Activated naive CD4-positive, alpha-beta T cell treated with anti-CD3 and anti-CD28 coated beads, Interleukin-2, amount 50 U/mL, for 24 hours (primary cell): ENCODE data around the gene CAPG.
"Not testable (repeated sequence)": the region's sequence is repeated elsewhere in the genome, so short reads cannot be mapped to it uniquely, and the experiment has no call there.

ENCODE experiments used
- H3K27ac Mint-ChIP-seq: one replicate; pipeline ENCODE4 v1.8.0; 2021; ENCODE audit warnings: mild to moderate bottlenecking, mixed read lengths
- H3K27me3 Mint-ChIP-seq: one replicate; pipeline ENCODE4 v1.8.0; 2021; ENCODE audit warnings: mixed read lengths
- H3K36me3 Mint-ChIP-seq: one replicate; pipeline ENCODE4 v1.8.0; 2021; ENCODE audit warnings: mixed read lengths
- H3K4me1 Mint-ChIP-seq: one replicate; pipeline ENCODE4 v1.8.0; 2021; ENCODE audit warnings: mixed read lengths
- H3K4me3 Mint-ChIP-seq: one replicate; pipeline ENCODE4 v1.8.0; 2021; ENCODE audit warnings: mild to moderate bottlenecking, mixed read lengths
- H3K9me3 Mint-ChIP-seq: one replicate; pipeline ENCODE4 v1.8.0; 2021; ENCODE audit warnings: mixed read lengths

CAPG gene

DNA sequence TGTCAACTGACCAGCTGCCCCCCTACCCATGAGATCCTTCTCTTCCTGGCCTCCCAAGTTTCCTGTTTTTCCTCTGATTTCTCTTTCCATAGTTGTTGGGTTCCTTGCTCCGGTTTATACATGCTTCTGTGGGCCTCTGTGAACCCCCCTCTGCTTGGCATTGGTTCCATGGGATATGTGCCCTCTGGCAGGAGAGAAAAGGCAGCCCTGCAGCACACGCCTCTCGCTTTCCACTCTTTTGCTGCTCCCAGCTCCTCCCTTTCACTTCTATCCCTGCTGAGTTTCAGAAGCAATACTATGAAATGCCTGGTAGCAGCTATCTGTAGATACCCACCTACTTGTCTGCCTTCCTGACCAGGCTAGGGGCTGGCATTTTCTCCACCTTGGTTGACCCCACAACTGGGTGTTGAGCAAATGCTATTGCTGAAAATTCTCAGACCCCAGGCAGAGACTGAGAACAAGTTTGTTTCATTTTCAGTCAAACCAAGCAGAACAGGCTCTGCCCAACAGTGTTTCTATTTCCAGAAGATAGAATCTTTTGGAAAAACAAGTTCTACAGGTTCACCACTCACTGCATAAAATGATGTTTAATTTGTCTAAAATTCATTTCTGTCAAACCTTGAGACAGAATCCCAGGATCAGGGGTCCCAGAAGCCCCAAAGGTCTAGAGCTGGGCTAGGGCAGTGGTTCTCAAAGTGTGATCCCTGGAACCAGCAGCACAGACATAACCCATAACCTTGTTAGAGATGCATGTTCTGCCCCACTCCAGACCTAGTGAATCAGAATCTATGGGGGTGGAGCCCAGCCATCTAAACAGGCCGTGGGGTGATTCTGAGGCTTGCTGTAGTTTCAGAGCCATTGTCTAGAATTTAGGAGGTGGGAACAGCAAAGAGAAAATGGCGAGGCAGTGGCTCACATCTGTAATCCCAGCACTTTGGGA is 13.4 kb downstream of the CAPG start:
- no peak overlapping the region for H3K27ac Mint-ChIP-seq
- no peaks in the 10 kb centered on the region for H3K9me3 Mint-ChIP-seq
- H3K36me3 Mint-ChIP-seq: no peaks in the 10 kb centered on the region
- peaks cover 8% of the 10 kb centered on the region for H3K4me1 Mint-ChIP-seq
- H3K4me3 Mint-ChIP-seq: no peak overlapping the region
- no peaks in the 10 kb centered on the region for H3K27me3 Mint-ChIP-seq

DNA sequence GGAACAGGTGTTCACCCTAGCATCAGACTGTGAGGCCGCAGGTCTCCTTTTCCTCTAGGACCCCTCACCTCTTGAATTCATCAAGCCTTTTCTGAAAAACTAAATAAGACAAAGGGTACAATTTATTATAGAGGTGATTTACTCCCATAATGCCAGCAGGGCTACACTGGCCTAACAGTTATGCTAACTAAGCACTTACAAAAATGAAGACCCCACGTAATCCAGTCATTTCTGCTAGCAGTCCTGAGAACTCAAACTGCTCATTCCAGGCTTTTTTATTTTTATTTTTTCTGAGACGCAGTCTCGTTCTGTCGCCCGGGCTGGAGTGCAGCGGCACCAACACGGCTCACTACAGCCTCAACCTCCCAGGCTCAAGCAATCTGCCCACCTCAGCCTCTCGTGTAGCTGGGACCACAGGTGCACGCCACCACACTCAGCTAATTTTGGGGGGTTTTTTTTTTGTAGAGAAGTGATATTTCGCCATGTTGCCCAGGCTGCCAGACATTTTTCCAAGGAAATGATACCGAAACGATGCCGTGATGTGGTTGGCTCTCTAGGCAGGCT is 14.2 kb downstream of the CAPG start:
- Mint-ChIP-seq H3K9me3 (no peaks in the 10 kb centered on the region), H3K4me1 (peaks cover 15% of the 10 kb centered on the region), H3K27me3 (no peaks in the 10 kb centered on the region), H3K36me3 (no peaks in the 10 kb centered on the region), H3K27ac (no peak overlapping the region), H3K4me3 (no peak overlapping the region)

DNA sequence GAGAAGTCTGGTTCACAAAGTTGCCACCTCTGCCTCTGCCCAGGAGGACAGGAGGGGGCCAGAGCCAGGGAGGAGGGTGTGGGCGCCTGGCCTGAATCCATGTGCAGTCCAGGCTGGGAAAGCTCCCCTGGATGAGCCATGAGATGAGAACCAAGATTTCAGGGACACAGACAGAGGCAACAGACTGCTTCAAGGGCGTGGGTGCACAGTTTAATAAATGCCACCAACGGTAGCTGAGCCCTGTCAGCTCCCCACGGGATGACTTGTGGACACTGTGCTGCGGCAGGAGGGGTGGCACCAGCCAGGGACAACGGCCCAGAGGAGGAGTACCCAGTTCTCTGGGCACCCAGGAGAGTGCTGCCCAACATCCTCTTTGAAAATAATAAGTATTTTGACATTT is 15.2 kb downstream of the CAPG start:
- H3K4me1 Mint-ChIP-seq: peaks cover 15% of the 10 kb centered on the region
- no peak overlapping the region for H3K27ac Mint-ChIP-seq
- no peaks in the 10 kb centered on the region for H3K27me3 Mint-ChIP-seq
- H3K36me3 Mint-ChIP-seq: no peaks in the 10 kb centered on the region
- H3K9me3 Mint-ChIP-seq: no peaks in the 10 kb centered on the region
- H3K4me3 Mint-ChIP-seq: no peak overlapping the region

DNA sequence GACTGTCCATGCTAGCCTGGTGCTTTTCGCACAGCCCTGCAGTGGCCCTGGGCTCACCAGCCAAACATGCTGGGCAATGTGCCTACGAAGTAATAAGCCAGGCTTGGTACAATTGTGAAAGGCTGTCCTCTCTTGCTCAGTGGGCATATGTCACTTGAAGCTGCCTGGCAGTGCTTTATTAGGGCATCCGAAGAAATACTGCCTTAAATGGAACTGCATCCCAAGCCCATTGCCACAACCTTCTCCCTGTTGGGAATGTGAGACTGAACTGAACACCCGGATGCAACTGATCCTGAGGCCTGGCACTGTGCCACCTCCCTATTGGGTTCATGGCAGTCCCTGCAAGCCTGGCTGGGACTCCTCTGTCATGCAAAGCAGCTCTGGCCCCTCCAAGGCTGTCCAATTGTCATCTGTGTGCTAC is 15.9 kb downstream of the CAPG start:
- no peak overlapping the region for H3K27ac Mint-ChIP-seq
- no peaks in the 10 kb centered on the region for H3K9me3 Mint-ChIP-seq
- H3K27me3 Mint-ChIP-seq: no peaks in the 10 kb centered on the region
- H3K4me3 Mint-ChIP-seq: no peak overlapping the region
- peaks cover 15% of the 10 kb centered on the region for H3K4me1 Mint-ChIP-seq
- no peaks in the 10 kb centered on the region for H3K36me3 Mint-ChIP-seq

DNA sequence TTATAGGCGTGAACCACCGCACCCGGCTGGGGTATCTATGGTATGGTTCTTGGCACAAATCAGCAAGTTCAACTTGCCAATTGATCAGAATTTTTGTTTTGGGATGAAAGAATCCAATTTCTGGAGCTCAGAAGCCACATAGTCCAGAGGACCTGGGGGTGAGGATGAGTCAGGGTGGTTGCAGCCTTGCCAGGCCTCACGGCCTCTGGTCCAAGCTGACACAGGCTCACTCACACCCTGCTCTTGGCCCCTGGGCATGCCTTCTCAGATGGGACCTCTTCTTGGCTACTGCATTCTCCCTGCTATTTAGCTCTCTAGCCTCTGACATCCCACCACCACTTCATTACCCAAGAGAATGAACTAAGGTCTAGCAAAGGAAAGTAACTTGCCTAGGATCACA is 16.3 kb downstream of the CAPG start:
- H3K9me3 Mint-ChIP-seq: no peaks in the 10 kb centered on the region
- H3K27me3 Mint-ChIP-seq: no peaks in the 10 kb centered on the region
- H3K4me1 Mint-ChIP-seq: peaks cover 15% of the 10 kb centered on the region
- H3K36me3 Mint-ChIP-seq: no peaks in the 10 kb centered on the region
- H3K4me3 Mint-ChIP-seq: no peak overlapping the region
- no peak overlapping the region for H3K27ac Mint-ChIP-seq

DNA sequence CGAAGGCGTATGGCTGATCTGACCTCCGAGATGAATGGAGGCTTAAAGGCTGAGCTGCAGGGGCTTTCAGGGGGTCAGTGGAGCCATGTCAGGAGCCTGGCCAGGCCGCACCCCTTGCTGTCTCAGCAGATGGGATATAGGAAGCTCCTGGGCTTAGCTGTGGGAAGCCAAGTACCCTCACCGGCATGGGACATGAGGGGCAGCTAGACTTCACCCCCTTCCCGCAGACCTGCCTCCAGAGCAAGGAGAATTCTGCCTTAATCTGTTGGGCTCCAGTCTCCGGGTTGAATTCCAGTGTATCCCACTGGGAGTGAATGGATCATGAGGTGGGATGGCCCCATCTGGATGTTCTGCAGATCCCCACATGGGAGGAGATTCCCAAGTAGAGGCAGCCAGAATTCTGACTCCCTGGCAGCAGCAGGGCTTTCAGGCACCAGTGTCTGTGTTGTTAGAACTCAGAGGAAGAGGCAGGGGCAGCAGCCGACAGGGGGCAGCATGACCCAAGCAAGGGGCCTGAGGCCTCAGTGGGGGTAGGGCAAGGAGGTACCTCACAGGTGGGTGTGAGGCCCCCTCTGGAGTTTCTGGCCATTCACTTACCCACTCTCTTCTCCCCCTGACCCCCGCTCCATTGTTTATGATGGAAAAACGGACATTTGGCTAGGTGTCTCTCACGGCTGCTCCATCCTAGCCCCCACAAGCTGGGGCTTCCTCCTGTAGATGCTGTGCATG is 19.1 kb downstream of the CAPG start:
- Mint-ChIP-seq H3K27me3 (no peaks in the 10 kb centered on the region), H3K9me3 (no peaks in the 10 kb centered on the region), H3K36me3 (no peaks in the 10 kb centered on the region), H3K27ac (no peak overlapping the region), H3K4me3 (no peak overlapping the region), H3K4me1 (peaks cover 15% of the 10 kb centered on the region)

DNA sequence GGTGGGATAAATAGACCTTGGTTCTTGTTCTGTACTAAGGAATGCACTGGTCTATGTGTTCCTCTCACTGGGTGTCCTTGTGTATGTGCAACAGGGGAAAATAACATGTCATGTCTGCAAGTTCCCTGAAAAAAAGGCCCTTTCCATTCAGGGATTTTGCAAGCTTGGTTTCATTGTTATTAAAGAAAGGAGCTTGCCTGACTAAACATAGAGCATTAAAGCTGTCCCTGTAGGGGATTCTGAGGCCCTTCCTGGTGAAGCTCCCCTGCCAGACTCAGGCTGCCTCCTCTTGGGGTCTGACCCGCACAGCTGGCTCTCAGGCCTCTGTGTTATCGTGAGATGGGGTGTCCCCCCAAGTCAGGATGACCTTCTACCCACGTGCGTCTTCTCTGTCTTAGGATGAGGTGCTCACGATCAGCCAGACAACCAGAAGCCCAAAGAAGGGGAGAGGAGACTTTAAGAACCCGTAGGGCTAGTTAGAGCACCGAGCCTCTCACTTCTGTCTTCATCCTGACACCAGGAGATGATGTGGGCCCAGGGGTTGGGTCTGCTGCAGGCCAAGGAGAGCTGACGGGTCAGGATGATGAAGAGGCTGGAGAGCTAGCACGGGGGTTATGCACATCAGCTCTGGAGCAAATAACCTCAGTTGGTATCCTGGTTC is 21.2 kb downstream of the CAPG start:
- Mint-ChIP-seq H3K4me1 (peaks cover 15% of the 10 kb centered on the region), H3K27me3 (no peaks in the 10 kb centered on the region), H3K9me3 (no peaks in the 10 kb centered on the region), H3K27ac (no peak overlapping the region), H3K4me3 (no peak overlapping the region), H3K36me3 (no peaks in the 10 kb centered on the region)

DNA sequence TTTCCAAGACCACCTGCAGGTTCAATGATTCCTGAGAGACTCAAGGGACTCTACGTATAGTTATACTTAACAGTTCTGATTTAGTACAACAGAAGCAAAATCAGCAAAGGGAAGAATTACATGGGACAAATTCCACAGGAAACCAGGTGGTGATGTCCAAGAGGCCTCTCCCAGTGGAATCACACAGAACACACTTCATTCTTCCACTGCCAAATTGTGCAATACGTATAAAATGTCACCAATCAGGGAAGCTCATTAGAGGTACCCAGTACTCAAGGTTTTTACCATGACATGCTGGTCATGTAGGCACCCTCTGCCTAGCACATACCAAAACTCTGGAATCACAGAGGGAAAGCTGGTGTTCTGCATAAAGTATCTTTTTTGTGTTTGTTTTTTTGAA is 22.4 kb downstream of the CAPG start:
- Mint-ChIP-seq H3K4me3 (no peak overlapping the region), H3K9me3 (no peaks in the 10 kb centered on the region), H3K36me3 (no peaks in the 10 kb centered on the region), H3K27ac (no peak overlapping the region), H3K4me1 (peaks cover 15% of the 10 kb centered on the region), H3K27me3 (no peaks in the 10 kb centered on the region)

DNA sequence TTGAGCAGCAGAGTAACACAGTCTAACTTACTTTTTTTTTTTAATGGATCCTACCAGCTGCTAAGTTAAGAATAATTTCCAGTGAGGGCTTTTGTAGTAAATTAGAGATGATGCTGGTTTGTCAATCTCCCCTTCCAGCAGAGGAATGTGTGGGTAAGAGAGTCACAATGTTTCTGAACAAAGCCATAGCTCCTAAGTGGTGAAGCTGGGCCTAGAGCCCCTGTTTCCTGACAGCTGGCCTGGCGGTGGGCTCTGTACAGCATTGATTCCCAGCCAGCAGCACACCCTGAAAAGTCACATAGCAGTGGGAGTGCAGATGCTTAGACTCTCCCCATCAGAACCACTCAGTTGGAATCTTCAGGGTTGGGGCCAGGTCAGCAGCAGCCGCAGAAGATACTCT is 24.4 kb downstream of the CAPG start:
- no peaks in the 10 kb centered on the region for H3K4me1 Mint-ChIP-seq
- H3K27ac Mint-ChIP-seq: no peak overlapping the region
- H3K36me3 Mint-ChIP-seq: no peaks in the 10 kb centered on the region
- H3K4me3 Mint-ChIP-seq: no peak overlapping the region
- H3K27me3 Mint-ChIP-seq: no peaks in the 10 kb centered on the region
- H3K9me3 Mint-ChIP-seq: no peaks in the 10 kb centered on the region

DNA sequence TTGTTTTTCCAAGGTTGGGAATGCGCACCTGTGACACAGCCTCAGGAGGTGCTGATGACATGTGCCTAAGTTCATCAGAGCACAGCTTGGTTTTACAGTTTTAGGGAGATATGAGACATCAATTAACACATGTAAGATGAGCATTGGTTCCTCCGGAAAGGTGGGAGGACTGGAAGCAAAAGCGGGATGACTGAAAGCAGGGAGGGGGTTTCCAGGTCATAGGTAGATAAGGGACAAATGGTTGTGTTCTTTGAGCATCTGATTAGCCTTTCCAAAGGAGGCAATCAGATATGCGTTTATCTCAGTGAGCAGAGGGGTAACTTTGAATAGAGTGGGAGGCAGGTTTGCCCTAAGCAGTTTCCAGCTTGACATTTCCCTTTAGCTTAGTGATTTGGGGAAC is 26.3 kb downstream of the CAPG start:
- H3K27me3 Mint-ChIP-seq: no peaks in the 10 kb centered on the region
- no peaks in the 10 kb centered on the region for H3K9me3 Mint-ChIP-seq
- no peaks in the 10 kb centered on the region for H3K4me1 Mint-ChIP-seq
- H3K36me3 Mint-ChIP-seq: peaks cover 9% of the 10 kb centered on the region
- H3K27ac Mint-ChIP-seq: peak overlapping the region; percentile 37
- H3K4me3 Mint-ChIP-seq: no peak overlapping the region

DNA sequence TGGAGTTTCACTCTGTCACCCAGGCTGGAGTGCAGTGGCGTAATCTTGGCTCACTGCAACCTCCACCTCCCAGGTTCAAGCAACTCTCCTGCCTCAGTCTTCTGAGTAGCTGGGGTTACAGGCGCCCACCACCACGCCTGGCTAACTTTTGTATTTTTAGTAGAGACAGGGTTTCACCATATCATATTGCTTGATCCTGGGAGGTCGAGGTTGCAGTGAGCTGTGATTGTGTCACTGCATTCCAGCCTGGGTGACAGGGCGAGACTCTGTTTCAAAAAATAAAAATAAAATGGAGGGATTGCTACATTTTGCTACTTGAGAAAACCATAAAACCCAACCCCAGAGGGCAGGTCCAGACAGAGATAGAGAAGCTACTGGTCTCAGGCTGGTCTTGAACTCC is 27.0 kb downstream of the CAPG start:
- H3K36me3 Mint-ChIP-seq: peaks cover 15% of the 10 kb centered on the region
- not testable (repeated sequence) for H3K4me3 Mint-ChIP-seq, H3K27ac Mint-ChIP-seq, H3K9me3 Mint-ChIP-seq, H3K27me3 Mint-ChIP-seq, H3K4me1 Mint-ChIP-seq

DNA sequence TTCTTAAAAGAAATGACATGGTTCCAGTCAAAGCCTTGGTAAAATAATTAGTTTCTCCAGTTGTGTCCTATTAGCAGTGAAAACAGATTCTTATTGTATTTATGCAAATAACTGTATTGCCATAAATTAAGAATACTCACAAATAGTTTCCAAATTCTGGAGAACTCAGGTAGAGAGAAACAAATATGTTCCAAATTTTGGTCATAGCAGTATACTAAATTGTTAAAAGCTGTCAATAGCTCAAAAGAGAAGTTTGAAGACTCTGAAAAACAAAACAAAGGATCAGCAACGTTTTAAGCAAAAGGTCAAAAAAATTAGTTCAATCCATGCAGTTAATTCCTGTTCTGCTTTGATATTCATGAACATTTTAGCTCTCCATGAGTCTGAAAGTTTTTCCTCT is 30.1 kb downstream of the CAPG start:
- Mint-ChIP-seq H3K9me3 (no peaks in the 10 kb centered on the region), H3K4me3 (no peak overlapping the region), H3K36me3 (peaks cover 26% of the 10 kb centered on the region), H3K4me1 (no peaks in the 10 kb centered on the region), H3K27ac (no peak overlapping the region), H3K27me3 (no peaks in the 10 kb centered on the region)

DNA sequence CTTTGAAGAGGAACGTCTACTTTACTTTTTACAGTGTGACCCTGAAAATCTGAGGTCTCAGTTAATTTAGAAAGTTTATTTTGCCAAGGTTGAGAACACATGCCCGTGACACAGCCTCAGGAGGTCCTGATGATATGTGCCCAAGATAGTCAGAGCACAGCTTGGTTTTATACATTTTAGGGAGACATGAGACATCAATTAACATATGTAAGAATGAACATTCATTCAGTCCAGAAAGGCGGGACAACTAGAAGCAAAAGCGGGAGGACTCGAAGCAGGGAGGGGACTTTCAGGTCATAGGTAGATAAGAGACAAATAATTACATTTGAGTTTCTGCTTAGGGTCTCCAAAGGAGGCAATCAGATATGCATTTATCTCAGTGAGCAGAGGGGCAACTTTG is 31.9 kb downstream of the CAPG start:
- Mint-ChIP-seq H3K4me3 (no peak overlapping the region), H3K9me3 (no peaks in the 10 kb centered on the region), H3K4me1 (no peaks in the 10 kb centered on the region), H3K36me3 (peaks cover 33% of the 10 kb centered on the region), H3K27me3 (no peaks in the 10 kb centered on the region), H3K27ac (no peak overlapping the region)

DNA sequence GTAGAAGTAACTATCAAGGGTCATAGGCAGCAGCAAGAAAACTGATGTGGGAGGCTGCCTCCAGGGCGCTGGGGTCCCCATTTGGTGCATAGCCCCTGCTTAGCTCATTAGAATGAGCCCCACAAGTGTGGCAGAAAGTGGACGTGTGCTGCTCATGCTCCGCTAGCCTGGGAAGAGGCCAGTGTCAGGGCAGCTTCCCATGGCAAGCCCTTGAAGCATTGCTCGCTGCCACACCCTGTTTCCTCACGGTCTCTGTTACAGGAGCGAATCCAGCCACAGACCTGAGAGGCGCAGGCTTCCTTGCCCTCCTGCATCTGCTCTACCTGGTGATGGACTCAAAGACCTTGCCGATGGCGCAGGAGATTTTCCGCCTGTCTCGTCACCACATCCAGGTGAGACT is 33.1 kb downstream of the CAPG start:
- Mint-ChIP-seq H3K9me3 (no peaks in the 10 kb centered on the region), H3K36me3 (peaks cover 34% of the 10 kb centered on the region), H3K4me1 (no peaks in the 10 kb centered on the region), H3K27me3 (no peaks in the 10 kb centered on the region), H3K27ac (no peak overlapping the region), H3K4me3 (no peak overlapping the region)

DNA sequence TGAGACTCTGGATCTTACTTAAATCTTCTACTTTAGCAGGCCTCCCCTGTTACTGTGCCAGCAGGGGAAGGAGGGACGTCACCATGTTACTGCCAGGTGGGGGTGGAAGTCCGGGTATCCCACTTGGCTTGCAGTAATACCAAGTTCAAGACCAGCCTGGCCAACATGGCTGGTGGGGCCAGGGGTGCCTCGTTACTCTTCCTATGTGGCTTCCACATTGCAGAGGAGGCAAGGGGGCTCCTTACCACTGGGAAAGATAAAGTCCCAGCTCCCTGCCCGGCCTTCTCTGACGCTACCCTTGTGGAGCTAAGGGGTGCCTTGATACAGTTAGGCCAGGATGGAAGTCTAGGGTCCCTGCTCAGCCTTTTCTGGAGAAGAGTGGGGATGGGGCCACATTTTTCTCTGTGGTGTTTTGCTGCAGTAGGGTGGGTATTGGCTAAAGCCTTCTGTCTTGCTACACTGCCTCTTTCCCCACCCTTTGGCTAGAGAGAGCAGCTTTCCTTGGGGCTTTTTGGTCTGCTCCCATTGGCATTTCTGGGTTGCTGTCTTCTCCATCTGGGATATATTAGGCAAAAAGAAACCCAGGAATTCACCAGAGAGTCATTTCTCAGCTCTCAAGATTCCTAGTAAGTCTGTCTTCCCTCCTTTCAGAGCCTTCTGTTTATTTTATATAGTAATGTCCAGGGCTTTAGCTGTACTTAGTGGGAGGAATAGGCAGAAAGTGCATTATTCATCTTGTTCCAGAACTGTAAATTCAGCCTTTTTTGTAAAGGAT is 33.7 kb downstream of the CAPG start:
- H3K36me3 Mint-ChIP-seq: peaks cover 35% of the 10 kb centered on the region
- no peaks in the 10 kb centered on the region for H3K4me1 Mint-ChIP-seq
- no peak overlapping the region for H3K27ac Mint-ChIP-seq
- H3K27me3 Mint-ChIP-seq: no peaks in the 10 kb centered on the region
- no peaks in the 10 kb centered on the region for H3K9me3 Mint-ChIP-seq
- no peak overlapping the region for H3K4me3 Mint-ChIP-seq
